HepG2 (cell line): ENCODE measurements around the gene PLXNB2. TPM values are rescaled to one million over a fixed set of nuclear protein-coding genes. Genes with fewer than 3 reads are reported as not detected.

Experiments used
- ADNP ChIP-seq: sonication (generic); formaldehyde crosslinking; IDR thresholded peaks from 2 replicates; pipeline ENCODE4 v1.4.0; 2020; ENCODE audit warnings: missing genetic modification reagents
- CBX2 ChIP-seq, 2 experiments: fragments of 200-600 bp in 1 of 2; sonication (generic); formaldehyde crosslinking in 1 of 2; IDR thresholded peaks; 2 replicates each; pipeline versions ENCODE4 v1.7.0 to v1.8.1; 2018 to 2022; ENCODE audit warnings: low read depth in 2 of 2, low read length in 1 of 2, mild to moderate bottlenecking in 1 of 2, missing genetic modification reagents in 1 of 2
- HNF4A ChIP-seq: sonication (generic); formaldehyde crosslinking; IDR thresholded peaks from 2 replicates; pipeline ENCODE4 v1.4.0; 2020; ENCODE audit warnings: missing genetic modification reagents
- HNRNPL ChIP-seq: fragments of 200-400 bp; formaldehyde crosslinking; IDR thresholded peaks from 2 replicates; pipeline ENCODE4 v1.6.1; 2017; ENCODE audit warnings: mild to moderate bottlenecking, low read depth, low read length
- KLF6 ChIP-seq: IDR thresholded peaks from 2 replicates; pipeline ENCODE4 v1.8.0; 2016; ENCODE audit warnings: missing biosample characterization, missing genetic modification reagents
- SRSF4 ChIP-seq: fragments of 200-400 bp; formaldehyde crosslinking; IDR thresholded peaks from one replicate; pipeline ENCODE4 v1.6.1; 2018; ENCODE audit warnings: mild to moderate bottlenecking, low read depth, low read length, moderate library complexity; ENCODE audit not compliant: poor library complexity, severe bottlenecking
- SSRP1 ChIP-seq: IDR thresholded peaks from 2 replicates; pipeline ENCODE4 v1.6.1; 2016; ENCODE audit warnings: control low read depth
- STAG1 ChIP-seq: sonication (generic); formaldehyde crosslinking; IDR thresholded peaks from 2 replicates; pipeline ENCODE4 v1.4.0; 2020; ENCODE audit warnings: missing genetic modification reagents
- ZBTB20 ChIP-seq: sonication (generic); formaldehyde crosslinking; IDR thresholded peaks from 2 replicates; pipeline ENCODE4 v1.8.1; 2023; ENCODE audit warnings: missing genetic modification reagents, low read depth, mild to moderate bottlenecking, borderline replicate concordance
- ZNF788 ChIP-seq: sonication (generic); formaldehyde crosslinking; IDR thresholded peaks from 2 replicates; pipeline ENCODE4 v1.5.0; 2020; ENCODE audit warnings: mild to moderate bottlenecking, missing genetic modification reagents, borderline replicate concordance
- polyA plus RNA-seq, 8 experiments: library from polyadenylated mRNA; depleted of rRNA in 3 of 8; stranded (reverse) in 7 of 8; unstranded in 1 of 8; fragments of >200 nt; fragmentation: Illumina TruSeq in 4 of 8; extraction: Trizol in 4 of 8; gene quantifications; 2 replicates each; pipeline versions ENCODE4 v1.2.1 to v1.2.3, GENCODE V29; 2011 to 2016; ENCODE audit warnings: low read depth in 4 of 8, missing spikeins in 1 of 8, mixed read lengths in 1 of 8; ENCODE audit not compliant: insufficient read depth in 1 of 8
- total RNA-seq, 5 experiments: library from RNA; depleted of rRNA; stranded (reverse); fragments of >200 nt; fragmentation: Illumina TruSeq; extraction: Trizol; gene quantifications; 2 replicates each; pipeline ENCODE4 v1.2.3, GENCODE V29; 2016; ENCODE audit warnings: low read depth in 1 of 5
- TF ChIP-seq, protein P1 (sequence below): sonication (generic); formaldehyde crosslinking; IDR thresholded peaks from 2 replicates; pipeline ENCODE4 v1.5.0; 2020; ENCODE audit warnings: missing genetic modification reagents, mild to moderate bottlenecking, borderline replicate concordance
- TF ChIP-seq, protein P2 (sequence below): sonication (generic); formaldehyde crosslinking; IDR thresholded peaks from 2 replicates; pipeline ENCODE4 v1.5.1; 2020; ENCODE audit warnings: mild to moderate bottlenecking, missing genetic modification reagents, moderate library complexity

Gene PLXNB2
- total and polyA plus RNA-seq, 2 of the 13 experiments (the other 11 are each of a cell fraction or from before 2014, with no cell fraction given), result 32.6 to 68.9 TPM

DNA sequence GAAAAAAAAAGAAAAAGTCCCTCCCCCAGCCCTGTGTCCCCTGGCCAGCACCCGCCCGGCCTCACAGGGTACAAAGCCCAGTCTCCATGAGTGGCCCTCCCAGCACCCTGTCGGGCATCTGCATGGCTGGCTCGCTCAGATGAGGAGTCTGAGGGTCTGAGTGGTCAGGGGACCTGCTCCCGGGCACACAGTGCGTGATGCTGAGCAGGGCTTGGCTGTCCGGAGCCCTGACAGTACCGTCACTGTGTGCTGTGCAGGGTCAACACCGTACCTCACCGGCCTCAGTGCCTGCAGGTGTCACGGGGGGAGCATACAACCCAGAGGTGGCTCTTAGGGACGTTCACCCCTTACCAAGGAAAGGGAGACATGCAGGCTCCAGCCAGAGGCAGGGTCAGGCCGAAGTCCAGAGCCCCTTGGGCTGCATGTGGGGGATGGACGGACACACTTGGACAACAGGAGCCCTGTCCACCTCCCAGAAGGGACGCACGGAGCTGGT, 3.6 kb upstream of the PLXNB2 start (continued):
- TF ChIP-seq, protein P1, sequence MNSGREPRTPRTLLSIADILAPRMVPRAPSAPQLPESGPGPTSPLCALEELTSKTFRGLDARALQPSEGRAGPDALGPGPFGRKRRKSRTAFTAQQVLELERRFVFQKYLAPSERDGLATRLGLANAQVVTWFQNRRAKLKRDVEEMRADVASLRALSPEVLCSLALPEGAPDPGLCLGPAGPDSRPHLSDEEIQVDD, result peak; percentile 73; the same call in 1 of the 2 replicates
- TF ChIP-seq ZNF788 (peak; percentile 32; the same call in 1 of the 2 replicates), HNRNPL (0 out of 2 replicates have a peak, but pooled peaks have one; percentile 25), KLF6 (CRISPR knock-in tag) (no peak), ADNP (CRISPR knock-in tag) (no peak), STAG1 (no peak), HNF4A (peak; percentile 77), CBX2 (IDR thresholded peaks at IDR 0.05; ENCODE audit: low read depth, low read length) (no peak), CBX2 (CRISPR knock-in tag; IDR thresholded peaks at IDR 0.05; ENCODE audit: low read depth) (no peak), SSRP1 (CRISPR knock-in tag) (no peak), ZBTB20 (CRISPR knock-in tag) (peak; percentile 32; the same call in 1 of the 2 replicates), SRSF4 (no peak)
- TF ChIP-seq, protein P2, sequence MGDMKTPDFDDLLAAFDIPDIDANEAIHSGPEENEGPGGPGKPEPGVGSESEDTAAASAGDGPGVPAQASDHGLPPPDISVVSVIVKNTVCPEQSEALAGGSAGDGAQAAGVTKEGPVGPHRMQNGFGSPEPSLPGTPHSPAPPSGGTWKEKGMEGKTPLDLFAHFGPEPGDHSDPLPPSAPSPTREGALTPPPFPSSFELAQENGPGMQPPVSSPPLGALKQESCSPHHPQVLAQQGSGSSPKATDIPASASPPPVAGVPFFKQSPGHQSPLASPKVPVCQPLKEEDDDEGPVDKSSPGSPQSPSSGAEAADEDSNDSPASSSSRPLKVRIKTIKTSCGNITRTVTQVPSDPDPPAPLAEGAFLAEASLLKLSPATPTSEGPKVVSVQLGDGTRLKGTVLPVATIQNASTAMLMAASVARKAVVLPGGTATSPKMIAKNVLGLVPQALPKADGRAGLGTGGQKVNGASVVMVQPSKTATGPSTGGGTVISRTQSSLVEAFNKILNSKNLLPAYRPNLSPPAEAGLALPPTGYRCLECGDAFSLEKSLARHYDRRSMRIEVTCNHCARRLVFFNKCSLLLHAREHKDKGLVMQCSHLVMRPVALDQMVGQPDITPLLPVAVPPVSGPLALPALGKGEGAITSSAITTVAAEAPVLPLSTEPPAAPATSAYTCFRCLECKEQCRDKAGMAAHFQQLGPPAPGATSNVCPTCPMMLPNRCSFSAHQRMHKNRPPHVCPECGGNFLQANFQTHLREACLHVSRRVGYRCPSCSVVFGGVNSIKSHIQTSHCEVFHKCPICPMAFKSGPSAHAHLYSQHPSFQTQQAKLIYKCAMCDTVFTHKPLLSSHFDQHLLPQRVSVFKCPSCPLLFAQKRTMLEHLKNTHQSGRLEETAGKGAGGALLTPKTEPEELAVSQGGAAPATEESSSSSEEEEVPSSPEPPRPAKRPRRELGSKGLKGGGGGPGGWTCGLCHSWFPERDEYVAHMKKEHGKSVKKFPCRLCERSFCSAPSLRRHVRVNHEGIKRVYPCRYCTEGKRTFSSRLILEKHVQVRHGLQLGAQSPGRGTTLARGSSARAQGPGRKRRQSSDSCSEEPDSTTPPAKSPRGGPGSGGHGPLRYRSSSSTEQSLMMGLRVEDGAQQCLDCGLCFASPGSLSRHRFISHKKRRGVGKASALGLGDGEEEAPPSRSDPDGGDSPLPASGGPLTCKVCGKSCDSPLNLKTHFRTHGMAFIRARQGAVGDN (CRISPR knock-in tag), result peak; percentile 70
